ENCODE data around the gene ZNF296. TPM values are rescaled to one million over a fixed set of nuclear protein-coding genes. Genes with fewer than 3 reads are reported as not detected.

Gene ZNF296
- polyA plus RNA-seq, 1 donor (not counting 4 experiments of a cell fraction or from before 2014, with no cell fraction given), result 0.25 TPM

- DNase-seq (ENCODE audit: low read depth, low spot score) (no peak), FAIRE-seq (no peak)
- Histone ChIP-seq H3K4me2 (ENCODE audit: control insufficient read depth, extremely low read depth, insufficient read depth, low read depth, low read length) (peak overlapping the region; percentile 84), H3K79me2 (ENCODE audit: control insufficient read depth, insufficient read depth, low read length) (peaks cover 50% of the 10 kb centered on the region), H3K27ac (ENCODE audit: control insufficient read depth, insufficient read depth, low read length) (no peak overlapping the region), H3K27me3 (ENCODE audit: control insufficient read depth, extremely low read depth, insufficient read depth, low read length) (no peaks in the 10 kb centered on the region), H3K4me1 (ENCODE audit: control insufficient read depth, extremely low read depth, insufficient read depth, low read length) (peaks cover 7% of the 10 kb centered on the region), H3K9me1 (ENCODE audit: control insufficient read depth, extremely low read depth, insufficient read depth, low read length) (no peaks in the 10 kb centered on the region), H3K4me3 (ENCODE audit: control insufficient read depth in 2 of 3, extremely low read depth in 1 of 3, insufficient read depth in 2 of 3, low read depth in 1 of 3, low read length in 3 of 3) (peak overlapping the region in 2 of 3 experiments; percentile 81 to 96), H3K9me3 (ENCODE audit: control insufficient read depth, low read depth, low read length) (no peaks in the 10 kb centered on the region), H4K20me1 (ENCODE audit: control insufficient read depth, extremely low read depth, insufficient read depth, low read length) (peaks cover 9% of the 10 kb centered on the region), H3K9ac (ENCODE audit: control insufficient read depth, extremely low read depth, insufficient read depth, low read length) (peak overlapping the region; percentile 88), H3K36me3 (ENCODE audit: control insufficient read depth in 2 of 2, extremely low read depth in 1 of 2, insufficient read depth in 2 of 2, low read length in 2 of 2) (peaks cover 26 to 28% of the 10 kb centered on the region in 2 experiments), H2AFZ (ENCODE audit: control insufficient read depth, low read length) (no peak overlapping the region)
- TF ChIP-seq, protein P1, sequence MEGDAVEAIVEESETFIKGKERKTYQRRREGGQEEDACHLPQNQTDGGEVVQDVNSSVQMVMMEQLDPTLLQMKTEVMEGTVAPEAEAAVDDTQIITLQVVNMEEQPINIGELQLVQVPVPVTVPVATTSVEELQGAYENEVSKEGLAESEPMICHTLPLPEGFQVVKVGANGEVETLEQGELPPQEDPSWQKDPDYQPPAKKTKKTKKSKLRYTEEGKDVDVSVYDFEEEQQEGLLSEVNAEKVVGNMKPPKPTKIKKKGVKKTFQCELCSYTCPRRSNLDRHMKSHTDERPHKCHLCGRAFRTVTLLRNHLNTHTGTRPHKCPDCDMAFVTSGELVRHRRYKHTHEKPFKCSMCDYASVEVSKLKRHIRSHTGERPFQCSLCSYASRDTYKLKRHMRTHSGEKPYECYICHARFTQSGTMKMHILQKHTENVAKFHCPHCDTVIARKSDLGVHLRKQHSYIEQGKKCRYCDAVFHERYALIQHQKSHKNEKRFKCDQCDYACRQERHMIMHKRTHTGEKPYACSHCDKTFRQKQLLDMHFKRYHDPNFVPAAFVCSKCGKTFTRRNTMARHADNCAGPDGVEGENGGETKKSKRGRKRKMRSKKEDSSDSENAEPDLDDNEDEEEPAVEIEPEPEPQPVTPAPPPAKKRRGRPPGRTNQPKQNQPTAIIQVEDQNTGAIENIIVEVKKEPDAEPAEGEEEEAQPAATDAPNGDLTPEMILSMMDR (optimal IDR thresholded peaks at IDR 0.05 in 1 of 3, IDR thresholded peaks at IDR 0.05 in 1 of 3, conservative IDR thresholded peaks at IDR 0.05 in 1 of 3; ENCODE audit: extremely low read depth in 1 of 3, insufficient read depth in 2 of 3, low read length in 3 of 3), result no peak
- no peak for TF ChIP-seq EZH2 (IDR thresholded peaks at IDR 0.05; ENCODE audit: low read length)
- dilution Hi-C loops (cut with MboI; ENCODE audit: extremely low pct_ligation_motif_present, low sequenced_read_pairs), result no loop called here
Measured at GRCh38 chr19:45040059-45040771, 36.1 kb downstream of the ZNF296 start.

GRCh38 chr19:45038931-45039893 lies 37.1 kb downstream of the ZNF296 start, which contains the start of gene CLASRP:
Gene CLASRP (plus strand): TSS chr19:45039045. CDS start chr19:45040213, 1,168 bp downstream.
- no peak for DNase-seq (ENCODE audit: low read depth, low spot score)
- dilution Hi-C loops (cut with MboI; ENCODE audit: extremely low pct_ligation_motif_present, low sequenced_read_pairs), result no loop called here

More at GRCh38 chr19:45038931-45039893, 37.1 kb downstream of the ZNF296 start, which contains the start of gene CLASRP:
- Histone ChIP-seq H3K27me3 (ENCODE audit: control insufficient read depth, extremely low read depth, insufficient read depth, low read length) (no peaks in the 10 kb centered on the region), H3K9me1 (ENCODE audit: control insufficient read depth, extremely low read depth, insufficient read depth, low read length) (no peaks in the 10 kb centered on the region), H3K36me3 (ENCODE audit: control insufficient read depth in 2 of 2, extremely low read depth in 1 of 2, insufficient read depth in 2 of 2, low read length in 2 of 2) (peaks cover 21 to 22% of the 10 kb centered on the region in 2 experiments), H3K4me3 (ENCODE audit: control insufficient read depth in 2 of 3, extremely low read depth in 1 of 3, insufficient read depth in 2 of 3, low read depth in 1 of 3, low read length in 3 of 3) (peak within 1 kb of the TSS; percentile 69 to 96 (median 81)), H3K9ac (ENCODE audit: control insufficient read depth, extremely low read depth, insufficient read depth, low read length) (peak within 1 kb of the TSS; percentile 88), H3K79me2 (ENCODE audit: control insufficient read depth, insufficient read depth, low read length) (peaks cover 41% of the 10 kb centered on the region), H2AFZ (ENCODE audit: control insufficient read depth, low read length) (peak within 1 kb of the TSS; percentile 52), H4K20me1 (ENCODE audit: control insufficient read depth, extremely low read depth, insufficient read depth, low read length) (peaks cover 9% of the 10 kb centered on the region), H3K9me3 (ENCODE audit: control insufficient read depth, low read depth, low read length) (no peaks in the 10 kb centered on the region), H3K4me2 (ENCODE audit: control insufficient read depth, extremely low read depth, insufficient read depth, low read depth, low read length) (peak within 1 kb of the TSS; percentile 84), H3K27ac (ENCODE audit: control insufficient read depth, insufficient read depth, low read length) (peak within 1 kb of the TSS; percentile 74), H3K4me1 (ENCODE audit: control insufficient read depth, extremely low read depth, insufficient read depth, low read length) (peaks cover 7% of the 10 kb centered on the region)
- TF ChIP-seq, protein P1 (optimal IDR thresholded peaks at IDR 0.05 in 1 of 3, IDR thresholded peaks at IDR 0.05 in 1 of 3, conservative IDR thresholded peaks at IDR 0.05 in 1 of 3; ENCODE audit: extremely low read depth in 1 of 3, insufficient read depth in 2 of 3, low read length in 3 of 3), result no peak
- no peak for TF ChIP-seq EZH2 (IDR thresholded peaks at IDR 0.05; ENCODE audit: low read length)
- no peak for FAIRE-seq

Data from keratinocyte (primary cell).